K562 (cell line): Measurements from ENCODE around the gene EMC1. TPM values are rescaled to one million over a fixed set of nuclear protein-coding genes. Genes with fewer than 3 reads are reported as not detected.

Source experiments
- CHCHD3 ChIP-seq: fragments of 250-450 bp; sonication (Bioruptor Pico); IDR thresholded peaks from 2 replicates; pipeline ENCODE4 v2.1.2; 2022; ENCODE audit warnings: mild to moderate bottlenecking
- EGR1 ChIP-seq: fragments of 450-650 bp; conservative IDR thresholded peaks from 2 replicates; pipeline ENCODE4 v1.6.1; 2017; ENCODE audit warnings: mild to moderate bottlenecking
- FUS ChIP-seq: fragments of 200-400 bp; formaldehyde crosslinking; optimal IDR thresholded peaks from 2 replicates; pipeline ENCODE3; 2017; ENCODE audit warnings: low read depth, low read length
- GTF2A2 ChIP-seq: IDR thresholded peaks from 2 replicates; pipeline ENCODE4 v1.6.1; 2016; ENCODE audit warnings: mild to moderate bottlenecking, missing genetic modification characterization, missing compliant biosample characterization
- HDAC3 ChIP-seq: fragments of 450-650 bp; IDR thresholded peaks from 2 replicates; pipeline ENCODE4 v1.6.1; 2018; ENCODE audit warnings: borderline replicate concordance, mild to moderate bottlenecking, moderate library complexity; ENCODE audit not compliant: partially characterized antibody
- MXI1 ChIP-seq: IDR thresholded peaks from 2 replicates; pipeline ENCODE4 v1.6.1; 2011; ENCODE audit warnings: low read depth, mild to moderate bottlenecking, improper control_type of control experiment, low read length
- MYBL2 ChIP-seq, 2 experiments: fragments of 450-650 bp in 1 of 2; sonication (generic) in 1 of 2; formaldehyde crosslinking in 1 of 2; IDR thresholded peaks; 2 replicates each; pipeline versions ENCODE4 v1.6.1 to v1.8.1; 2017 to 2022; ENCODE audit warnings: borderline replicate concordance in 1 of 2, inconsistent platforms in 1 of 2, low read depth in 1 of 2, mild to moderate bottlenecking in 1 of 2, missing genetic modification reagents in 1 of 2, moderate library complexity in 1 of 2
- NFE2L1 ChIP-seq: fragments of 450-650 bp; IDR thresholded peaks from 2 replicates; pipeline ENCODE4 v1.6.1; 2016; ENCODE audit warnings: missing genetic modification characterization, low read depth, mild to moderate bottlenecking, missing compliant biosample characterization, moderate library complexity, borderline replicate concordance
- POLR3A ChIP-seq: IDR thresholded peaks from 2 replicates; pipeline ENCODE4 v1.6.1; 2011; ENCODE audit warnings: borderline replicate concordance, mild to moderate bottlenecking, moderate library complexity; ENCODE audit not compliant: insufficient read length, insufficient read depth; ENCODE audit errors: extremely low read depth
- STAT5B ChIP-seq: fragments of 250-450 bp; sonication (Bioruptor Pico); IDR thresholded peaks from 2 replicates; pipeline ENCODE4 v1.8.0; 2021; ENCODE audit warnings: mild to moderate bottlenecking, inconsistent platforms
- YY1 ChIP-seq, 3 experiments: IDR thresholded peaks; 2 replicates each; pipeline ENCODE4 v1.6.1; 2011; ENCODE audit warnings: low read length in 2 of 3, mild to moderate bottlenecking in 2 of 3, moderate library complexity in 2 of 3, borderline replicate concordance in 1 of 3, control low read depth in 1 of 3, low read depth in 1 of 3; ENCODE audit not compliant: insufficient read depth in 3 of 3, insufficient replicate concordance in 2 of 3, control insufficient read depth in 1 of 3, insufficient read length in 1 of 3; ENCODE audit errors: extremely low read depth in 1 of 3
- ZNF778 ChIP-seq: fragments of 450-650 bp; formaldehyde crosslinking; IDR thresholded peaks from 2 replicates; pipeline ENCODE4 v1.4.0; 2020; ENCODE audit warnings: mild to moderate bottlenecking, moderate library complexity
- ZZZ3 ChIP-seq: fragments of 450-650 bp; IDR thresholded peaks from 2 replicates; pipeline ENCODE4 v1.6.1; 2016; ENCODE audit warnings: antibody characterized with exemption, mild to moderate bottlenecking, moderate library complexity
- polyA plus RNA-seq, 8 experiments: library from polyadenylated mRNA; depleted of rRNA in 4 of 8; stranded (reverse) in 5 of 8; unstranded in 3 of 8; fragments of >200 nt; fragmentation: Nextera tagmentation in 2 of 8; fragmentation: Illumina TruSeq in 1 of 8; extraction: Ambion mirVana in 2 of 8; extraction: Trizol in 1 of 8; gene quantifications; 2 replicates each; pipeline versions ENCODE4 v1.2.1 to v1.2.3, GENCODE V29; 2011 to 2014; ENCODE audit warnings: inconsistent platforms in 1 of 8, missing spikeins in 1 of 8
- total RNA-seq, 7 experiments: library from RNA; depleted of rRNA in 6 of 7; stranded (reverse); fragments of >200 nt in 6 of 7; fragmentation: Illumina TruSeq in 2 of 7; extraction: Trizol in 2 of 7; gene quantifications; 2 replicates each; pipeline versions ENCODE4 v1.2.1 to v1.2.3, GENCODE V29; 2011 to 2021; ENCODE audit warnings: low replicate concordance in 1 of 7
- TF ChIP-seq, protein P1 (sequence below): fragments of 250-450 bp; sonication (Bioruptor Pico); IDR thresholded peaks from 2 replicates; pipeline ENCODE4 v1.4.0; 2020; ENCODE audit warnings: mild to moderate bottlenecking, moderate library complexity
- TF ChIP-seq, protein P2 (sequence below), 3 experiments: fragments of 200-800 bp in 1 of 3; fragments of 250-450 bp in 1 of 3; fragments of 450-650 bp in 1 of 3; sonication (Bioruptor Pico) in 1 of 3; sonication (Bioruptor generic) in 1 of 3; formaldehyde crosslinking in 1 of 3; IDR thresholded peaks; 2 replicates each; pipeline versions ENCODE4 v1.6.1 to v1.8.0; 2016 to 2022; ENCODE audit warnings: mild to moderate bottlenecking in 2 of 3, missing genetic modification characterization in 2 of 3, missing compliant biosample characterization in 1 of 3, moderate library complexity in 1 of 3
- TF ChIP-seq, protein P3 (sequence below): fragments of 450-650 bp; IDR thresholded peaks from 2 replicates; pipeline ENCODE4 v1.6.1; 2018; ENCODE audit warnings: mild to moderate bottlenecking, low read depth; ENCODE audit not compliant: partially characterized antibody

EMC1 gene
- total and polyA plus RNA-seq, 9 of the 15 experiments (the other 6 are each of a cell fraction or from before 2014, with no cell fraction given) = 17.8 to 88.2 (median 37.4) TPM

DNA sequence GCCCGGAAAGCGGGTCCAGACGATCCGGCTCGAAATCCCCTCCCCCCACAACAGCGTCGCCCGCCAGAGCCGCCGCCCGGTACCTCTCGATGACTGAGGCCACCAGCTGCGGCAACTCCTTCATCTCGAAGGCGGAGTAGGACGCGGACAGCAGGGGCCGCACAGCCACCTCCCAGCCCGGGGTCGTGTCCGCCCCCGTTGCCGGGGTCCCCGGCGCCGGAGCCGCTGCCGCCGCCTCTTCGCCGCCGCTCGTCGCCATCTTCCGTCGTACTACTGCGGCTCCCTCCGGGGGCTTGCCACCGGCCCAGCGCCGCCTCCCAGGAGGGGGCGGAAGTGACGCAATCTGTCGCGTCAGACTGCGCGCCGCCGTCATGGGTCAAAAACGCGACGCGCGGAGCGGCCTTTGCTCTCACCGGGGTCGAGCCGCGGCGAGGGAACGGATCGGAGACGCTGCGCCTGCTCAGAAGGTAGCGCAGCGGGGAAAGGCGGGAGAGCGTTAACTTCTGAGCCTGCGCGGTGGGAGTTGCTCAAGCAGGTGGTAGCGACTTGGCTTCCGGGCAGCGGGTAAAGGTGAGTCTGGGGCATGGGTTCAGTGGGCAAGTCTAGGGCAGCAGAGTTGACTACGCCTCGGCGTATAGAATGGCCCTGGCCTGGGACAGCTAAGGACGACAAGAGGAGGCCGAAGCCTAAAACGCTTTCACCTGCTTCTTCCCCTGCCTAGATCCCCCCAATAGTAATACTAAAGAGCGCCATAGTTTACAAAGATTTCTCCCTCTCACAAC lies 41.1 kb downstream of the EMC1 start, which contains the start of gene UBR4 (continued):
- TF ChIP-seq, protein P1, sequence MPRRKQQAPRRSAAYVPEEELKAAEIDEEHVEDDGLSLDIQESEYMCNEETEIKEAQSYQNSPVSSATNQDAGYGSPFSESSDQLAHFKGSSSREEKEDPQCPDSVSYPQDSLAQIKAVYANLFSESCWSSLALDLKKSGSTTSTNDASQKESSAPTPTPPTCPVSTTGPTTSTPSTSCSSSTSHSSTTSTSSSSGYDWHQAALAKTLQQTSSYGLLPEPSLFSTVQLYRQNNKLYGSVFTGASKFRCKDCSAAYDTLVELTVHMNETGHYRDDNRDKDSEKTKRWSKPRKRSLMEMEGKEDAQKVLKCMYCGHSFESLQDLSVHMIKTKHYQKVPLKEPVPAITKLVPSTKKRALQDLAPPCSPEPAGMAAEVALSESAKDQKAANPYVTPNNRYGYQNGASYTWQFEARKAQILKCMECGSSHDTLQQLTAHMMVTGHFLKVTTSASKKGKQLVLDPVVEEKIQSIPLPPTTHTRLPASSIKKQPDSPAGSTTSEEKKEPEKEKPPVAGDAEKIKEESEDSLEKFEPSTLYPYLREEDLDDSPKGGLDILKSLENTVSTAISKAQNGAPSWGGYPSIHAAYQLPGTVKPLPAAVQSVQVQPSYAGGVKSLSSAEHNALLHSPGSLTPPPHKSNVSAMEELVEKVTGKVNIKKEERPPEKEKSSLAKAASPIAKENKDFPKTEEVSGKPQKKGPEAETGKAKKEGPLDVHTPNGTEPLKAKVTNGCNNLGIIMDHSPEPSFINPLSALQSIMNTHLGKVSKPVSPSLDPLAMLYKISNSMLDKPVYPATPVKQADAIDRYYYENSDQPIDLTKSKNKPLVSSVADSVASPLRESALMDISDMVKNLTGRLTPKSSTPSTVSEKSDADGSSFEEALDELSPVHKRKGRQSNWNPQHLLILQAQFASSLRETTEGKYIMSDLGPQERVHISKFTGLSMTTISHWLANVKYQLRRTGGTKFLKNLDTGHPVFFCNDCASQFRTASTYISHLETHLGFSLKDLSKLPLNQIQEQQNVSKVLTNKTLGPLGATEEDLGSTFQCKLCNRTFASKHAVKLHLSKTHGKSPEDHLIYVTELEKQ (CRISPR knock-in tag) = no peak
- TF ChIP-seq FUS (peak; percentile 86), HDAC3 (no peak), MYBL2 (IDR thresholded peaks at IDR 0.05; ENCODE audit: low read depth) (no peak), MYBL2 (CRISPR knock-in tag; IDR thresholded peaks at IDR 0.05; ENCODE audit: borderline replicate concordance) (no peak), POLR3A (no peak), CHCHD3 (CRISPR knock-in tag) (0 out of 2 replicates have a peak, but pooled peaks have one; percentile 5), ZZZ3 (no peak), ZNF778 (CRISPR knock-in tag) (no peak), MXI1 (0 out of 2 replicates have a peak, but pooled peaks have one; percentile 41), NFE2L1 (tag) (no peak), EGR1 (peak; percentile 74), STAT5B (CRISPR knock-in tag) (no peak), GTF2A2 (tag) (peak; percentile 36; the same call in 1 of the 2 replicates), YY1 (IDR thresholded peaks at IDR 0.05; ENCODE audit: borderline replicate concordance in 1 of 3, control insufficient read depth in 1 of 3, extremely low read depth in 1 of 3, insufficient read depth in 3 of 3, insufficient read length in 1 of 3, insufficient replicate concordance in 2 of 3, low read depth in 1 of 3, low read length in 2 of 3) (peak; percentile 76 to 95 (median 91))
- TF ChIP-seq, protein P2, sequence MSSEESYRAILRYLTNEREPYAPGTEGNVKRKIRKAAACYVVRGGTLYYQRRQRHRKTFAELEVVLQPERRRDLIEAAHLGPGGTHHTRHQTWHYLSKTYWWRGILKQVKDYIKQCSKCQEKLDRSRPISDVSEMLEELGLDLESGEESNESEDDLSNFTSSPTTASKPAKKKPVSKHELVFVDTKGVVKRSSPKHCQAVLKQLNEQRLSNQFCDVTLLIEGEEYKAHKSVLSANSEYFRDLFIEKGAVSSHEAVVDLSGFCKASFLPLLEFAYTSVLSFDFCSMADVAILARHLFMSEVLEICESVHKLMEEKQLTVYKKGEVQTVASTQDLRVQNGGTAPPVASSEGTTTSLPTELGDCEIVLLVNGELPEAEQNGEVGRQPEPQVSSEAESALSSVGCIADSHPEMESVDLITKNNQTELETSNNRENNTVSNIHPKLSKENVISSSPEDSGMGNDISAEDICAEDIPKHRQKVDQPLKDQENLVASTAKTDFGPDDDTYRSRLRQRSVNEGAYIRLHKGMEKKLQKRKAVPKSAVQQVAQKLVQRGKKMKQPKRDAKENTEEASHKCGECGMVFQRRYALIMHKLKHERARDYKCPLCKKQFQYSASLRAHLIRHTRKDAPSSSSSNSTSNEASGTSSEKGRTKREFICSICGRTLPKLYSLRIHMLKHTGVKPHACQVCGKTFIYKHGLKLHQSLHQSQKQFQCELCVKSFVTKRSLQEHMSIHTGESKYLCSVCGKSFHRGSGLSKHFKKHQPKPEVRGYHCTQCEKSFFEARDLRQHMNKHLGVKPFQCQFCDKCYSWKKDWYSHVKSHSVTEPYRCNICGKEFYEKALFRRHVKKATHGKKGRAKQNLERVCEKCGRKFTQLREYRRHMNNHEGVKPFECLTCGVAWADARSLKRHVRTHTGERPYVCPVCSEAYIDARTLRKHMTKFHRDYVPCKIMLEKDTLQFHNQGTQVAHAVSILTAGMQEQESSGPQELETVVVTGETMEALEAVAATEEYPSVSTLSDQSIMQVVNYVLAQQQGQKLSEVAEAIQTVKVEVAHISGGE (CRISPR knock-in tag; IDR thresholded peaks at IDR 0.05) = peak in 2 of 3 experiments; percentile 70 to 93; a peak in 2 of 6 replicates
- TF ChIP-seq, protein P3, sequence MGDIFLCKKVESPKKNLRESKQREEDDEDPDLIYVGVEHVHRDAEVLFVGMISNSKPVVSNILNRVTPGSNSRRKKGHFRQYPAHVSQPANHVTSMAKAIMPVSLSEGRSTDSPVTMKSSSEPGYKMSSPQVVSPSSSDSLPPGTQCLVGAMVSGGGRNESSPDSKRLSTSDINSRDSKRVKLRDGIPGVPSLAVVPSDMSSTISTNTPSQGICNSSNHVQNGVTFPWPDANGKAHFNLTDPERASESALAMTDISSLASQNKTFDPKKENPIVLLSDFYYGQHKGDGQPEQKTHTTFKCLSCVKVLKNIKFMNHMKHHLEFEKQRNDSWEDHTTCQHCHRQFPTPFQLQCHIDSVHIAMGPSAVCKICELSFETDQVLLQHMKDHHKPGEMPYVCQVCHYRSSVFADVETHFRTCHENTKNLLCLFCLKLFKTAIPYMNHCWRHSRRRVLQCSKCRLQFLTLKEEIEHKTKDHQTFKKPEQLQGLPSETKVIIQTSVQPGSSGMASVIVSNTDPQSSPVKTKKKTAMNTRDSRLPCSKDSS = no peak
